ENCODE results near the gene CFAP57. TPM values are rescaled to one million over a fixed set of nuclear protein-coding genes. Genes with fewer than 3 reads are reported as not detected.

Gene CFAP57
- total and polyA plus RNA-seq, 2 of the 8 experiments (the other 6 are each of a cell fraction or from before 2014, with no cell fraction given) = 0.20 to 0.80 TPM

DNA sequence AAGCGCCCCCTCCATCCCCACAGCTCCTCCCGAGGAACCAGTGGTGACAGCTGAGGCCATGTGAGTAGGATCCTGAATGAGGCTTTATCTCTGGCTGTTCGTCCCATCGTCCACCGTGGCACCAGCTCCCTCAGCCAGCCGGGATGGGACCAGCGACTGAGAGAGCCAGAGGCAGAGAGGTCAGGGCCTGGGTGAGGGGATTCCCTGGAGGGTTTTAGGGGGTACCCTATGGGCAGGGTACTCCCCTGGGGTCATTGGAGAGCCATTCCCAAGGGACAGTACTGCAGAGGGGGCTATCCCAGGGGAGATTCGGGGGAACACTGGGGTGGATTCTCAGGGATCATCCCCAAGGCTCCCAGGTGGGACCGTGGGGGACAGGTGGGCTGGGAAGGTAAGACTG is 100.0 kb downstream of the CFAP57 start (continued):
- no peak for TF ChIP-seq SIX5 (IDR thresholded peaks at IDR 0.05; ENCODE audit: low read depth, low read length)
- no peak for TF ChIP-seq HDAC2 (IDR thresholded peaks at IDR 0.05; ENCODE audit: borderline replicate concordance in 1 of 2, low read depth in 2 of 2, low read length in 2 of 2)
- no peak for TF ChIP-seq KDM1A (IDR thresholded peaks at IDR 0.05; ENCODE audit: borderline replicate concordance, low read length)

Measured in H1 (cell line).